DMS 273 (cell line): Measurements from ENCODE around the gene TBL1XR1.
"Not testable (repeated sequence)": the region's sequence is repeated elsewhere in the genome, so short reads cannot be mapped to it uniquely, and the experiment has no call there.

ENCODE experiments used
- DNase-seq: peaks from one replicate; lab custom pipeline; 2025; ENCODE audit not compliant: unreplicated experiment; lab: John Stamatoyannopoulos, UW

The TBL1XR1 gene

DNA sequence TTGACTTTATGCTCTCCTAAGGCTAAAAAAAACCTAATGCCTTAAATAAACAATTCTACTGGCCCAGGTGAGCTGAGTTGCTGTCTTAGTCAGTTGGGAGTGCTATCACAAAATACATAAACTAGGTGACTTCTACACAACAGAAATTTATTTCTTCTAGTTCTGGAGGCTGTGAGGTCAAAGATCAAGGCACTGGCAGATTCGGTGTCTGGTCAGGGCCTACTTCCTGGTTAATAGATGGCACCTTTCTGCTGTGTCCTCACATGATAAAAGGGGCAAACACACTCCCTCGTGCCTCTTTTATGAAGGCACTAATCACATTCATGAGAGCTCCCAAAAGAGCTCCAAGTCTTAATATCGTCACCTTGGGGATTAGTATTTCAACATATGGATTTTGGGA is 11.5 kb upstream of the TBL1XR1 start:
- DNase-seq, result no peak

DNA sequence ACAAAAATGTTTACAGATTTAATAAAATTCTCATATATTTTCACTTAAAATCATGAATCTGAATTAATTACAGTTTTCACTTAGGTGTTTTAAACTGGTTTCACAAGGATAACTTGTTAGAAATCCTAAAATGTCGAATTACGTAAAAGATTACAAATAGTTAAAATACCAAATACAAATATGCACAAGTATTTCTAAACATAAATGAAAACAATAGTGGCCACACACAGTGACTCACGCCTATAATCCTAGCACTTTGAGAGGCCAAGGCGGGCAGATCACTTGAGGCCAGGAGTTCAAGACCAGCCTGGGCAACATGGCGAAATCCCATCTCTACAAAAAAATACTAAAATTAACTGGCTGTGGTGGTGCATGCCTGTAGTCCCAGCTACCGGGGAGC is 10.9 kb upstream of the TBL1XR1 start:
- DNase-seq, result no peak

DNA sequence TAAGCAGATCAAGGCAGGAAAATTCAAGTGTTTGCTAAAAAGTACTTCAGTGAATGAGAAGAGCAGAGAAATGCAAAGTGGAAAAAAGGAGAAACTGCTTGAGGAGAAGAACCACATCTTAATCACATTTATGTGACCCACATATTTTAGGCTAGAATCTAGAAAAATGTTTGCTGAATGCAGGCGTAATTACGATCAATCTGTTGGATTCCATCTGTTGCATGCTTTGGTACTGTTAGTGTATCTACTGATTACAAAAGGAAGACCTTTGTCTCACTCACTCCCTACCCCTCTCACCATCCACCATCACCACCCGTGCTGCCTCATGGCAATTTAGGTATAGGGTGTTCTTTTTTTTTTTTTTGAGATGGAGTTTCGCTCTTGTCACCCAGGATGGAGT is 9.7 kb upstream of the TBL1XR1 start:
- no peak for DNase-seq

DNA sequence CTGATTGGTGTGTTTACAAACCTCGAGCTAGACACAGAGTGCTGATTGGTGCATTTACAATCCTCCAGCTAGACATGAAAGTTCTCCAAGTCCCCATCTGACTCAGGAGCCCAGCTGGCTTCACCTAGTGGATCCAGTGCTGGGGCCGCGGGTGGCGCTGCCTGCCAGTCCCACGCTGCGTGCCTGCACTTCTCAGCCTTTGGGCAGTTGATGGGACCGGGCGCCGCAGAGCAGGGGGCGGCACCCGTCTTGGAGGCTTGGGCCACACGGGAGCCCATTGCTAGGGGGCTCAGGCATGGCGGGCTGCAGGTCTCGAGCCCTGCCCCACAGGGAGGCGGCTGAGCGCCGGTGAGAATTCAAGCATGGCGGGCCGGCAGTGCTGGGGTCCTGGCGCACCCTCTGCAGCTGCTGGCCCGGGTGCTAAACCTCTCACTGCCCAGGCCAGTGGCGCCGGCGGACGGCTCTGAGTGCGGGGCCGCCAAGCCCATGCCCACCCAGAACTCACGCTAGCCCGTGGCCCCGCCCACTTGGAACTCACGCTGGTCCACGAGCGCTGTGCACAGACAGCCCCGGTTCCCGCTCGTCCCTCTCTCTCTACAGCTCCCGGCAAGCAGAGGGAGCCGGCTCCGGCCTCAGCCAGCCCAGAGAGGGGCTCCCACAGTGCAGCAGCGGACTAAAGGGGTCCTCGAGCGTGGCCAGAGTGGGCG is 6.6 kb upstream of the TBL1XR1 start:
- no peak for DNase-seq

DNA sequence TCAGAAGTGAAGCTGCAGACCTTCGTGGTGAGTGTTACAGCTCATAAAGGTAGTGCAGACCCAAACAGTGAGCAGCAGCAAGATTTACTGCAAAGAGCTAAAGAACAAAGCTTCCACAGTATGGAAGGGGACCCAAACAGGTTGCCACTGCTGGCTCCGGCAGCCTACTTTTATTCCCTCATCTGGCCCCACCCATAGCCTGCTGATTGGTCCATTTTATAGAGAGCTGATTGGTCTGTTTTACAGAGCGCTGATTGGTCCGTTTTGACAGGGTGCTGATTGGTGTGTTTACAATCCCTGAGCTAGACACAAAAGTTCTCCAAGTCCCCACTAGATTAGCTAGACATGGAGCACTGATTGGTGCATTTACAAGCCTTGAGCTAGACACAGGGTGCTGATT is 5.7 kb upstream of the TBL1XR1 start:
- not testable (repeated sequence) for DNase-seq

DNA sequence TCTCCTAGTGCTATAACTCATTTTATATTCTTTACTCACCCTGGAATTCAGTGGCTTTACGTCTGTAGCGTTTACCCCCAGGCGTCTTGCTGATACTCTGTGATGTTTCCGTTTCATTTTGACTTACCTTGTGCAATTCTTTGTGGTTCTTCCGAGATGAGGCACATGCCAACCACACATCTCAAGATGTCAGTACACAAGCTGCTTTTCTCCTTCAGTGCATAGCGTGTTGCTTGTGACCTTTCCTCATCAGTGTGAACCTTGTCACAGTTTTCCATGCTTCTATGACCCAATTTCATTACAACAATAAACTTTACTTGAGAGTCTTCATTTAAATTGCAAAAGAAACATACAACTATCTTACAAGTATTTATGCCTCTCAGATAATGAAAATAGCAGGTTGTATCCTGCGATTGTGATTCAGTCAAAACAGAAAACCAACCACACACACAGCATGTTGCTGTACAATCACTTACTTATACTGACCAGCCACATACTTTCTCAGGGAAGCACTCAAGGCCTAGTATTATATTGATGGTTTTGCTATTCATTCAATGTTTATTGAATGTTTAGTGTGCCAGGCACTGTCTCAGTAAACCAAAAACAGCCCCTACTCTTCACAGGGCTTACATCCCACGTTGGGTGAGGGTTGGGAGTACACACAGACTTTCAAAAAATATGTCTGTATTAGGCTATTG is 4.6 kb upstream of the TBL1XR1 start:
- DNase-seq, result no peak

DNA sequence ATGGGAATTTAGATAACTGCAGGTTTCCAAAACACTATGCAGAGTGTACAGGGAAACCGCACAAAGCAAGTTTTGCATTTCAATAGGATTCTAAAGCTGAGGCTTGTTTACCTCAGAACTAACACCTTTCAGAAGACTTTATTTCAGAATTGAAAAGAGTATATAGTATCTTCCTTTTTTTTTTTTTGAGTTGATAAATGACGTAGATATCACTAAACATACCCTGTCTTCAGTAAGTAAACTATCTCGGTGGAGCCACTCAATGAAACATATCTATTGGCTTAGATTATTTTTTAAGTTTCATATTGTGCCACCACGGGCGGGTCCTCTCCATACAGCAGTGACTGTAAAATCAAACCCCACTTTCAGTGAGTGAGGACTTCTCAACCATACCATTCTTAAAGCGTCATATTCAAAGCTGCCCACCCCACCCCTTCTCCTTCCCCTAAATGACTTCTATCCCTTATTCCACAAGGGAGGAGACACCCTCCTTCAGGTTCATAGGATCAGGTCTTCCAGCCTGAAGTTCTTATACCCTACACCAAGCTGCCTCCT is 2.0 kb upstream of the TBL1XR1 start:
- no peak for DNase-seq

DNA sequence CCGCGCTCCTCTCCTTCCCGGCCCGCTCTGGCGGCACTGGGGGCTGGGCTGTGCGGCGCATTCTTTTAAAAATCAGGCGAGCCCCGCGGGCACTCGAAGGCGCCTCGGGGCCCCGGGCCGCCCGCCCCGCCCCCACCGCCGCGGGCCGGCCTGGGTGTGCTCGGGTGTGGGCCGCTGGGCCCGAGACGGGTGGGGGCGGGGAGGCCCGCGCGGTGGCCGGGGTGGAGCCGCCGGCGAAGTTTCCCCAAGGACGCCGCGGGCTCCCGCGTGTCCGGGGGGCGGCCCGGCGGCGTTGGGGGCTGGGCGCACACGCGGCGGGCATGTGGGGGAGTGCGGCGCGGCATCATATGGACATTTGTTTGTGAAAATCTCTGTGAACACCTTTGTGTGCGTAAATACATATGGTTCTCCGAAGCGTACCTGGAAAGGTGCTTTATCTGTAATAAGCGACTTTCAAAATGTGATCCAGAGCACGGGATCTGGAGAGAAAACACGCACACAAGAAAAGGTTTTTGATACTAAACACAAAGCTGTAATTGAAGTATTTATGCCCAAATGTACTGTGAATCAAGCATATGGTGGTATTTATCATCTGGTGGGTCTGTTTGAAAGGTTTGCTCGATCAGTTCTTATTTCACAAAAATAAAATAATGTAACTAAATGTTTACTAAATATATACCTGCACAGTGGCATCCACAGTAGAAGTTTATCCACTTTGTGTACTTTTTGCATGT is 612 bp upstream of the TBL1XR1 start:
- peak; percentile 97 for DNase-seq

DNA sequence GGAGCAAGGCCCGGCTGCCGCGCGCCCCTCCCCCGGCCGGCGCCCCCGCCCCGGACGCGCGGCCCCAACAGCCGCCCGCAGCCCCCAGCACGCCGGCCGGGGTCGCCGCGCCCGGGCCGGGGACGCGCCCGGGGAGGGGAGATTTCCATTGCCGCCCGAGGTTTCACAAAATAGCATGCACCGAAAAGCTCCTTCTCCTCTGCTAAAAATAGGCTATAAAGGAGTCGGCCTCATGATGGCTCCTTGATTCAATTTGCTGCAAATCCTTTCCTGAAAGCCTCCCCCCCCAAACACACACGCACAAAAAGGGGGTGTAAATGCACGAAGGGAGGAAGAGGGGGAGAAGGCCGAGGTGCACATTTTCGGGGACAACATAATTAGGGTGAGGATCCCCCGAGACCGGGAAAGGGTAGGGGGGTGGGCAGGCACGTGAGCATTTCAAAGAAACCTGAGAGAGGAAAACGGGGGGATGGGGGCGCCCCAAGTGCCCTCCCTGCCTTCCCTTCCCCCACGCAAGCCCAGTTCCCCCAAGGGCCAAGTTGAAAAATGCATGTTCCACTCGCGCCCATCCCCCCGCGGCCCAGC is 734 bp downstream of the TBL1XR1 start:
- peak; percentile 81 for DNase-seq

DNA sequence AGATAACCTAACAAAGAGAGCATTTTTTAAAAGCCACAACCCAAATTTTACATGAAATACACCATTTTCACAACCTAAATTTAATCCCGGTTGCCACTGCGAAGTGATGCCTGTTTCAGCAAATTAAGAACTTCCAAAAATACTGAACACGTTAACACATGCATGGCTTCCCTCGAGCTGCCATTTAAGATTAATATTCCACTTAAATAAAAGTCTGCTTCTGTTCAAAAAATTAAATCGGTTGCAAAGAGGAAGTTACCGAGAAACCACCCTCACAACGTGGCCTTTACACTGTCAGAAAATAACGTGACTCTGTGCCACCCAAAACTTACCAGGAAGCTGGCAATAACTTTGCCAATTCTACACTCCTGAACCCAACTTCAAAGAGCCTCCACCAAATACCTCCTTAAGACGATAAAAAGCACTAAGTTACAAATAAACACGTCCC is 1.2 kb downstream of the TBL1XR1 start:
- peak; percentile 72 for DNase-seq

DNA sequence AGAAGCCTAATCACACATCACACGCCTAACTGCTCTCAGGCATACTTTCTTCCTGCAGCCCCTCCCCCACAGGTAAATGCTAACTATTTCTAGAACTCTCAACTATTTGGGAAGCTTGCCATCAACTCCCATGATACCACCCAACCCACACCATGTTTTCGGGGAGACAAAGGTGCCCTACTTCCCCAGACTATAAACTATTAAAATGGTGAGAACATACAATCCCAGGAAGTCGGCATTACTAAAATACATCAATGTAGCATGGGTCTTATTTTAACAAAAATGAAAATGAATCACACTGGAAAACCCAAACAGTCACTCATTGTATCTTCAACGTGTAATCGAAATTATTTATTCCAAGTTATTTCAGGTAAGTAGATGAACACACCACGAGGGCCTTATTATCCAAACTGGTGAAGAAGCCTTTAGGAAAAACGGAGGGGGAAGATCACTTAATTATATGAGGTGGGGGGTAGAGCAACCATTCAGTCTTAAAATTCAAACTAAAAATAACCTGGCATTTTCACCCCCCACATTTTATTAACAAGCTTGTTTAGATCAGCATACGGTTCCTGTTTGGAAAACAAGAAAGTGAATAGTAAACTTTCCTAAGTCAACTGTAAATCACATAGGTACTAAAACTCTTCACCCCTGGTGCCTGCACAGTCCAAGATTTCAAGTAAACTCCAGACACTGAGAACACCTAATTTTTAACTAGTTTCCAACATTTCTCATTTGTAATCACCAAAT is 1.9 kb downstream of the TBL1XR1 start:
- peak; percentile 70 for DNase-seq

DNA sequence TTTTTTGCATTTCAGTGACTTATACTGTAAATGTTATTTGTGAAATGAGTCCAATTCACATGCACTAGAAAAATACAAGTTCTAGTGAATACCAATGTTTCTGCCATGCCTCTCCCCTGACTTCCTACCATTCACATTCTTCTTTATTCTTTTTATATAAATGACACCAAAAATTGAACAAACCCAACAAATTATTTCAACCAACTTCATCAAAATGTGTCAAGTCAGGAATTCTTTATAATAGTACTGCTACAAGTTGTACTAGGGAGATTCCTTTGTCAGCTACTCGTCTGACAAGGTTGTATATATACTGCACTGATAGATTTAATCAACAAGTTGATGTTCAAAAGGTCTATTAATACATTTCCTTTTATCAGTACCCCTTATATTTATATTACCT is 3.0 kb downstream of the TBL1XR1 start:
- DNase-seq, result no peak

DNA sequence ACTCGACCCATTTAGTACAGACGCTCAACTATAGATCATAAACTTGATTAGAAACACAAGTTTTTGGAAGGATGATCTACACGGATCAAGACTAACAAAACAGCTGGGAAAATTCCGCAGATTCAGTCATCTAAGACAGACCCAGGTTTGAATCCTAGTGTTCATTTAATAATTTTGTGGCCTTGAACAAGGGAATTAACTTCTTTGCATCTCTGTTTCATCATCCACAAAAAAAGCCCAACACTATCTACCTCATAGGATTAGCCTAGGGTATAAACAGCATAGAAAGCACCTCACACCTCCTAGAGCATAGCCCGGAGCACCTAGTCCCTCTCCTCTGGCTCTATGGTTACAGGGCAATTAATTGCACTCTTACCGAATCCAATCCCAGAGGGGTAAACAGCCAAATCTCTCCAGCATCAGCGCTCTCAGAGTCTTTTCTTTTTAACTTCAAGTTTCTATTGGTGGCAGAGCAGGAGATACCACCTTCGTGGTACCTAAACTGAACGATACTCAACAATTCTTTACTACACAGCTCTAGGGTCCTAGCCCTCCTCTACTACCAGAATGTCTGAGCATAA is 3.5 kb downstream of the TBL1XR1 start:
- DNase-seq, result no peak

DNA sequence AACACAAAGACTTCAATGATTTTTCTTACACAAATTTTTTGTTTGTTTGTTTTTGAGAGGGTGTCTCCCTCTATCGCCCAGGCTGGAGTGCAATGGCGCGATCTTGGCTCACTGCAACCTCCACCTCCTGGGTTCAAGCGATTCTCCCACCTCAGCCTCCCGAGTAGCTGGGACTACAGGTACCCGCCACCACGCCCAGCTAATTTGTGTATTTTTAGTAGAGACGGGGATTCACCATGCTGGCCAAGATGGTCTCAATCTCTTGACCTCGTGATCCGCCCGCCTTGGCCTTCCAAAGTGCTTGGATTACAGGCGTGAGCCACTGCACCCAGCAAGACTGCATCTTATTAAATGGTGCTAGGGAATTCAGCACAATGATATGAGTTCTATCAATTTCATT is 4.0 kb downstream of the TBL1XR1 start:
- not testable (repeated sequence) for DNase-seq

DNA sequence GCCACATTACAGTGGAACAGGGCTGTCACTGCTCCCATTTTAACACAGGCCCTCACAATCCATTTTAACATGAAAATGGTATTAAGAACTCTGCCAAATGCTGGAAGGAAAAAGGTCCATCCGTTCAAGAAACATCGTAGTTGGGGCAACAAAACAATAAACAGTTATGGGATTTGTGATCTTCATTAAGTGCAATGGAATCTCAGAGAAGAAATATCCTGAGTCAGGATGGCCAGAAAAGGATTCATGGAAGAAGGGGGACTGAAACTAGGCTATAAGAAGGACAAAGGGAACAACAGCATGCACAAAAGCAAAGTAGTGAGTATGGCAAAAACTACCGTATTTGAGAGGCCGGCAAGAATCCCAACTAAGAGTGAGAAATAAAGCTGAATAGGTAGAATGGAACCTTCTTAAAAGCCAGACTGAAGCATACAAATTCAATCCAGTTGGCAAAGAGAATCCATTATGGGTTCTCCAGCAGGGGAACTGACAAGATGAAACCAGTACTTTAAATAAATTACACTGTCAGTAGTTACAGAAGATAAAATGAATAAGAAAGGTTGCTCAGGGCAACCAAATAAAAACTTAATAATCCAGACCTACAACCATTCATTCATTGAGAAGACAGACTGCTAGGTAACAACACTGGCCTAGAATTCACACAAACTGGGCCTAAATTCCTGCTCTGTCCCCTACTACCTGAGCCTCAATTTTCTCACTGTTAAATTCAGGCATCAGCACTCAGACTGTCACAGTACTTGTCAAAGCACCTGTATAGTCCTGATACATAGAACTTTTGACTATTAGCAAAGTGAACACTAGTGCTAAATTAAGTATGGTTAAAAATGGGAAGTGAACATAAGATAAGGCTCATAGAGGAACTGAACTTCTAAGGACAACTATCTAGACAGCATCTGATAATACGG is 6.3 kb downstream of the TBL1XR1 start:
- DNase-seq, result no peak

DNA sequence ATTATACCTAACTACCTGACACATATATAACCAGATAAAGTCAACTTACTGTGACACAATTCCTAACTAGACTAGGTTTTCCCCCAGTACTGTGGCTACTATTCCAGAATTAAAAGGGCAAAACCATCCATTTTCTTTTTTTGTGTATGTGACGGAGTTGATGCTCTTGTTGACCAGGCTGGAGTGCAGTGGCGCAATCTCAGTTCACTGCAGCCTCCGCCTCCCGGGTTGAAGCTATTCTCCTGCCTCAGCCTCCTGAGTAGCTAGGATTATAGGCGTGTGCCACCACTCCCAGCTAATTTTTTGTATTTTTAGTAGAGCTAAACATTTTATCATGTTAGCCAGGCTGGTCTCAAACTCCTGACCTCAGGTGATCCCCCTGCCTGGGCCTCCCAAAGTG is 7.1 kb downstream of the TBL1XR1 start:
- DNase-seq, result not testable (repeated sequence)

DNA sequence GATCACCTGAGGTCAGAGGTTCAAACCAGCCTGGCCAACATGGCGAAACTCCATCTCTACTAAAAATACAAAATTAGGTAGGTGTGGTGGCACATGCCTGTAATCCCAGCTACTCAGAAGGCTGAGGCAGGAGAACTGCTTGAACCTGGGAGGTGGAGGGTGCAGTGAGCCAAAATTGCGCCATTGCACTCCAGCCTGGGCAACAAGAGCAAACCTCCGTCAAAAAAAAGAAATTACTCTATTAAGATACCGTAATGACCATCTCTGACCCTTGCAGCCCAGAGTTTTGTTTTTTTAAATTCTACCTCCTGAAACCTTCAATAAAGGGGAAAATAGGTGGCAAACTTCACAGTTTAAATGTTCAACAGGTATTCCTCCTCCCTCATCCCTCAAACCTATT is 9.0 kb downstream of the TBL1XR1 start:
- DNase-seq, result not testable (repeated sequence)

DNA sequence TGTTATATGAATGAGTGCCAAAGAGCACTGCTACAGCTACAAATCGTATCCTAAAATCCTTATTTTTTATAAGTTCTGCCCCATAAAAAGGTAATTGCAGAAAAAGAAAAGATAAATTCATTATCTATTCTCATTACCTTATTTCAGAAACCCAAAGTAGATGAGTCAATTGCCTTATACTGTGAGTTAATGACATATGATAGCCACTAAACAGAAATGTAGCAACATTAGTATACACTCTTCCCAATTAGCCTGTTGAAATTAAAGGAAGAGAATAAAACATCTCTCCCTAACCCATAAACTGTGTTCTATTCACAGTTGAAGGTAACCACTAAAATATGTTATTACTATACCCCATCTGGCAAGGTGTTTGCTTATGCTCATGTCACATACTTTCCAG is 11.0 kb downstream of the TBL1XR1 start:
- DNase-seq, result no peak

DNA sequence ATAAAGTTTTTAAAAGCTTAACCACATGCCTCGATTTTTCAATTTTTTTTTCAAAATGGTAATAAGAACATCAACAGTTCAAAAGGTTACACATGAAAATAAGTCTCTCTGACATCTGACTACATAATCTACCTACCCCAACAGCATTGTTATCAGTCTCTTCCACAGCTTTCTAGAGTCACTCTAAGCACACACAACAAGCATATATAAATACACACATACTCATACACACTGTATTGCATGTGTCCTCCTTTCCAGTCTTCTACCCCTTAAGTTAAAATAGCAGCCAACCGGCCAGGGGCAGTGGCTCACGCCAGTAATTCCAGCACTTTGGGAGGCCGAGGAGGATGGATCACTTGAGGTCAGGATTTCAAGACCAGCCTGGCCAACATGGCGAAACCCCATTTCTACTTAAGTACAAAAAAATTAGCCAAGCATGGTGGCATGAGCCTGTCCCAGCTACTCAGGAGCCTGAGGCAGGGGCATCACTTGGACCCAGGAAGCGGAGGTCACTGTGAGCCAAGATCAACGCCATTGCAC is 12.2 kb downstream of the TBL1XR1 start:
- no peak for DNase-seq
